Uterus (tissue), 2 donors: ENCODE measurements around the gene NAXE.

Experiments
- CTCF ChIP-seq, 4 experiments: fragments of 200-600 bp in 2 of 4; fragments of 450-650 bp in 2 of 4; sonication (generic) in 2 of 4; IDR thresholded peaks; one replicate each; pipeline ENCODE4 v1.5.1; 2016 to 2019; ENCODE audit warnings: antibody characterized with exemption in 4 of 4, mild to moderate bottlenecking in 2 of 4, moderate library complexity in 1 of 4
- POLR2A ChIP-seq, 2 donors: fragments of 450-650 bp; IDR thresholded peaks; one replicate each; pipeline ENCODE4 v1.6.1; 2016; ENCODE audit warnings: antibody characterized with exemption in 2 of 2, mild to moderate bottlenecking in 1 of 2, moderate library complexity in 1 of 2

GRCh38 chr1:156601122-156601830 lies 9.7 kb downstream of the NAXE start, which contains the start of gene GPATCH4:
- TF ChIP-seq POLR2A (IDR thresholded peaks at IDR 0.05) (peak in 1 of 2 donors; percentile 36), CTCF (IDR thresholded peaks at IDR 0.05) (no peak)
